ENCODE data around the gene TMEM44. TPM values are rescaled to one million over a fixed set of nuclear protein-coding genes. Genes with fewer than 3 reads are reported as not detected.
"Not testable (repeated sequence)": the region's sequence is repeated elsewhere in the genome, so short reads cannot be mapped to it uniquely, and the experiment has no call there.

The TMEM44 gene
- total RNA-seq, 4 donors from 2014 or later: 4.4 to 8.8 (median 7.4) TPM

GRCh38 chr3:194608981-194609380 is 24.2 kb downstream of the TMEM44 start:
- no peak for ATAC-seq
- 87% methylated on average over 7 to 8 of the region's 9 CpGs for WGBS, 2 donors (ENCODE audit: low coverage in 1 of 2)

GRCh38 chr3:194607592-194608389 is 25.4 kb downstream of the TMEM44 start:
- no peak for TF ChIP-seq EP300 (IDR thresholded peaks at IDR 0.05)
- no peak for ATAC-seq

More at GRCh38 chr3:194608981-194609380, 24.2 kb downstream of the TMEM44 start:
- H3K4me3 ChIP-seq: no peak overlapping the region
- TF ChIP-seq EP300 (IDR thresholded peaks at IDR 0.05) (no peak), CTCF (IDR thresholded peaks at IDR 0.05) (no peak)
- H3K27ac ChIP-seq: no peak overlapping the region
- no peaks in the 10 kb centered on the region for H3K27me3 ChIP-seq
- H3K36me3 ChIP-seq: no peaks in the 10 kb centered on the region
- H3K4me1 ChIP-seq: no peaks in the 10 kb centered on the region
- H3K9me3 ChIP-seq: no peaks in the 10 kb centered on the region

GRCh38 chr3:194606941-194607340 is 26.3 kb downstream of the TMEM44 start:
- no peak for ATAC-seq
- no peaks in the 10 kb centered on the region for H3K9me3 ChIP-seq
- 74 to 84% methylated on average over 3 of the region's 3 CpGs for WGBS, 2 donors (ENCODE audit: low coverage in 1 of 2)
- no peaks in the 10 kb centered on the region for H3K36me3 ChIP-seq
- H3K27ac ChIP-seq: no peak overlapping the region
- H3K4me3 ChIP-seq: no peak overlapping the region
- H3K27me3 ChIP-seq: no peaks in the 10 kb centered on the region
- TF ChIP-seq EP300 (IDR thresholded peaks at IDR 0.05) (no peak), POLR2A (IDR thresholded peaks at IDR 0.05) (no peak), POLR2AphosphoS5 (IDR thresholded peaks at IDR 0.05) (no peak), CTCF (IDR thresholded peaks at IDR 0.05) (no peak)
- no peaks in the 10 kb centered on the region for H3K4me1 ChIP-seq

More at GRCh38 chr3:194607592-194608389, 25.4 kb downstream of the TMEM44 start:
- no peak overlapping the region for H3K4me3 ChIP-seq
- no peak overlapping the region for H3K27ac ChIP-seq
- H3K9me3 ChIP-seq: no peaks in the 10 kb centered on the region
- no peaks in the 10 kb centered on the region for H3K36me3 ChIP-seq
- H3K4me1 ChIP-seq: no peaks in the 10 kb centered on the region
- WGBS, 2 donors (ENCODE audit: low coverage in 1 of 2): 60% methylated on average over 1 of the region's 10 CpGs
- no peaks in the 10 kb centered on the region for H3K27me3 ChIP-seq

- Histone ChIP-seq H3K27me3 (no peaks in the 10 kb centered on the region), H3K9me3 (no peaks in the 10 kb centered on the region), H3K4me1 (no peaks in the 10 kb centered on the region), H3K36me3 (no peaks in the 10 kb centered on the region), H3K4me3 (no peak overlapping the region), H3K27ac (no peak overlapping the region)
- 94 to 97% methylated on average over 5 to 6 of the region's 8 CpGs for WGBS, 2 donors (ENCODE audit: low coverage in 1 of 2)
- no peak for ATAC-seq
- TF ChIP-seq CTCF (IDR thresholded peaks at IDR 0.05) (no peak), POLR2AphosphoS5 (IDR thresholded peaks at IDR 0.05) (no peak), EP300 (IDR thresholded peaks at IDR 0.05) (no peak), POLR2A (IDR thresholded peaks at IDR 0.05) (no peak)
These were observed 27.1 kb downstream of the TMEM44 start for GRCh38 chr3:194606163-194606562.

GRCh38 chr3:194605314-194605713 is 27.9 kb downstream of the TMEM44 start:
- H3K4me1 ChIP-seq, H3K9me3 ChIP-seq, H3K4me3 ChIP-seq, H3K27ac ChIP-seq, ATAC-seq, H3K36me3 ChIP-seq, H3K27me3 ChIP-seq: not testable (repeated sequence)
- 77 to 85% methylated on average over 6 to 7 of the region's 7 CpGs for WGBS, 2 donors (ENCODE audit: low coverage in 1 of 2)

- no peaks in the 10 kb centered on the region for H3K36me3 ChIP-seq
- no peak for TF ChIP-seq POLR2AphosphoS5 (IDR thresholded peaks at IDR 0.05)
- no peak for TF ChIP-seq EP300 (IDR thresholded peaks at IDR 0.05)
- no peak for TF ChIP-seq CTCF (IDR thresholded peaks at IDR 0.05)
- TF ChIP-seq POLR2A (IDR thresholded peaks at IDR 0.05): no peak
- 83 to 88% methylated on average over 2 of the region's 2 CpGs for WGBS, 2 donors (ENCODE audit: low coverage in 1 of 2)
- H3K4me3 ChIP-seq: no peak overlapping the region
- H3K27me3 ChIP-seq: no peaks in the 10 kb centered on the region
- ATAC-seq: no peak
- no peaks in the 10 kb centered on the region for H3K9me3 ChIP-seq
- H3K27ac ChIP-seq: no peak overlapping the region
- H3K4me1 ChIP-seq: no peaks in the 10 kb centered on the region
These were observed 28.4 kb downstream of the TMEM44 start for GRCh38 chr3:194604837-194605236.
